ENCODE data around the gene TUBB. TPM values are rescaled to one million over a fixed set of nuclear protein-coding genes. Genes with fewer than 3 reads are reported as not detected.

TUBB gene
- 1,000 to 10,000 TPM; 1,168 to 1,207 TPM for total RNA-seq

DNA sequence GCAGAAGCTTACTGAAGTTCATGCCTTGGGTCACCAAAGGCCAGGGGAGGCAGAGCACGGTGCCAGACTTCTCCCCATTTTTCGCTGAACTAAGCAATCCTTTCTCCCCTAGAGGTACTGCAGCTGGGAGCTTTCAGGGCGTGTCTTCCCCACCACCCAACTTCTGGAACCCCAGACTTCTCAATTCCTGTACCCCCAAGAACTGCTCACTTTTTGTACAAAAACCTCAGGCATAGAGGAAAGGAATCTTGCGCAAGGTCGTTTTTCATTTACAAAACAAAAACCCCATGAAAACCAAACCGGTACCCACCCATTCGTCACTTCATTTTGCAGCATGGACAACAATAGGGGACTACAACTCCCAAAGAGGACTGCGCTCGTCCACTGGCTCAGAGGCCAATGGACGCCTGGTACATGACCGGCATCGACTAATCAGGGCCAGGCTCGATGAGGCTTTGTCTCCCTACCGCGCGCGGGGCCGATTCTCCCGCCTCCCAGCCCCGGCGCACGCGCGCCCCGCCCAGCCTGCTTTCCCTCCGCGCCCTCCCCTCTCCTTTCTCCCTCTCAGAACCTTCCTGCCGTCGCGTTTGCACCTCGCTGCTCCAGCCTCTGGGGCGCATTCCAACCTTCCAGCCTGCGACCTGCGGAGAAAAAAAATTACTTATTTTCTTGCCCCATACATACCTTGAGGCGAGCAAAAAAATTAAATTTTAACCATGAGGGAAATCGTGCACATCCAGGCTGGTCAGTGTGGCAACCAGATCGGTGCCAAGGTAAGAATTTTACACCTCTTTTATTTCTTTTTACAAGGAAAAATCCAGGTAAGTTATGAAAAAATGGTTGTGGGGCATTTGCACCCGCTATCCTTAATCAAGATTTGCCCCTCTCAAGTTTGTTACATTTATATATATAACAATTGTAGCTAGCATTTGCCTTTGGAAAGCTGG is at the start of gene TUBB:
Gene TUBB, plus strand, starts transcription at position 562 of the 947 bp plus-strand sequence. Its CDS starts 155 bp downstream, at position 717.
- H3K9me3 Mint-ChIP-seq, result no peaks in the 10 kb centered on the region
- H3K4me3 Mint-ChIP-seq, result peak within 1 kb of the TSS; percentile 91
- peak within 1 kb of the TSS; percentile 93 for H3K27ac Mint-ChIP-seq
- H3K36me3 Mint-ChIP-seq, result peaks cover 64% of the 10 kb centered on the region
- peak; percentile 70 for ATAC-seq (ENCODE audit: low read depth)
- H3K4me1 Mint-ChIP-seq, result peaks cover 48% of the 10 kb centered on the region
- H3K27me3 Mint-ChIP-seq, result no peaks in the 10 kb centered on the region
- POLR2A ChIA-PET, result interaction anchor here (0.5 to 11.0 kb wide), 13 partner anchors 8 to 119 kb away, joined by 3 to 512 read pairs (median 6); partner anchors contain the start of genes DHX16, IER3, MRPS18B and NRM
- peak; percentile 95 for DNase-seq

DNA sequence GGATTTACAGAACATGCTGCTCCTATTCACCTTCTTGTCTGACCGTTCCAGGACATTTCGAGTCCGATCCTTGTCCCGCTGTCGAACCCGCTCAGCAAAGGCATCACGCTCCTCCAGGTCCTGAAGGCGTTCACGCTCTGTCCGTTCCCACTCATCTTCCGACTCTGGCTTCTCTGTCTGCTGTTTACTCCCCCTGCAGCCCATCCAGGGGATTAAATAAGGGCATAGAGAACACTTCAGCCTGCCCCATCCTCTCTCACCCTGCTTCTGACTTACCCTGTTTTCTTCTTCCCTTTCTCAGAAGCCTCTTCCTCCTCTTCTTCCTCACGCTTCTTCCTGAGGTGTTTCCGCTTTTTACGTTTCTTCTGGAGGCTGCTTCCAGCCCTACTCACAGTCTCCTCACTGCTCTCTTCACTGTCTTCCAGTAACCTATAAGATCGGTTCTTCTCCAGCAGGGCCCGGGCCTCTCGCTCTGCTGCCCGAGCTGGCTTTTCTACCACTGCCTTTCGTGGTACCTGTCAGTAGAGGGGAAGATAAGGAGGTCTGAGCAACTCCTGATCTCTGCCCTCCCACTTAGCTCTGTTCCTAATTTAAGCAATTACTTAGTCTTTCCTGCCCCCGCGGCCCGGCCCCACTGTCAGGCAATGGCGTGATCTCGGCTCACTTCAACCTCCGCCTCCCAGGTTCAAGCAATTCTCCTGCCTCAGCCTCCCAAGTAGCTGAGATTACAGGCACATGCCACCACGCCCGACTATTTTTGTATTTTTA is 49.2 kb upstream of the TUBB start:
- no peaks in the 10 kb centered on the region for H3K27me3 Mint-ChIP-seq
- peaks cover 25% of the 10 kb centered on the region for H3K4me1 Mint-ChIP-seq
- DNase-seq (no peak), ATAC-seq (ENCODE audit: low read depth) (no peak)
- H3K27ac Mint-ChIP-seq, result no peak overlapping the region
- no peaks in the 10 kb centered on the region for H3K9me3 Mint-ChIP-seq
- POLR2A ChIA-PET, result interaction anchor here (0.9 to 16.6 kb wide), 3 partner anchors 51 to 56 kb away, joined by 4 to 512 read pairs (median 15); partner anchors contain the start of genes MDC1, MRPS18B, PPP1R10 and TUBB
- H3K4me3 Mint-ChIP-seq, result peak overlapping the region; percentile 78
- peaks cover 11% of the 10 kb centered on the region for H3K36me3 Mint-ChIP-seq

DNA sequence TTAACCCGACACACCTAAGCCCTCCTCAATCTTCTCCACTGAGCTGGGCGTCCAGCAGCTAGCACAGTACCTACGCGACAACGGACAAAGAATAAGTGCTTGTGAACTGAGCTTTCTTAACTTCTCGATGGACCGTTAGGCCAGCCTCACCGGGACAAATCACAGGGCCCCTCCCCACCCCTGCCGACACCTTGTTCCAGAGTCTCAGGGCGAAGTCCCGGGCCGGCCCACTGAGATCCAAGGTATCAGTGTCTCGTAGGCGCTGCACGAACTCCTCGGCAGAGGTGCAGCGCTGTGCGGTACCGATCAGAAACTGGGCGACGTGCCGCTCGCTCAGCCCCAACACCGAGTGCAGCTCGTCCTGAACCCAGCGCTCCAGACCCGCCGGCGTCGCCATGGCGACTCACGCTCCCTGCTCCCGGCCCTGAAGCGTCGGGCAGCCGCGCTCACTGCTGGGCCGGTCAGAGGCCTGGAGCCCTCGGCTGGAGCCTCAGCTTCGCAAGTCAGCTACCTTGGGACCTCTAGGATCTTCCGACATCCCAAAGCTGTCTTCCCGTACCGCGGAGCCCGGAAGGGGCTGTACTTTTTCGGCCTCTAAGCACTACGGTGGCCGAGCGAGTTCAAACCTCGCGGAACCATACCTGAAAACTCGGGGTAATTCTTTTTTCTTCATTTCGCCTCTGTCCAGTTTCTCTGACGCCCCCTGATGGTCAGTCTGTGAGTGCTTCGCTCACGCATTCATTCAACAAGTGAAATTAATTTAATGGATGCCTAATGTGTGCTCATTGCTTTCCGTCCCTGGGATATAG is 47.5 kb upstream of the TUBB start, which contains the start of gene DHX16:
Gene DHX16, minus strand, starts transcription at position 562 of the 809 bp plus-strand sequence. Its CDS starts 165 bp downstream, at position 397.
- POLR2A ChIA-PET, result interaction anchor here (0.7 to 16.6 kb wide), 18 partner anchors 11 to 212 kb away, joined by 3 to 512 read pairs (median 4); partner anchors contain the start of genes ABCF1, ATAT1, DDR1 and GNL1
- no peaks in the 10 kb centered on the region for H3K27me3 Mint-ChIP-seq

DNA sequence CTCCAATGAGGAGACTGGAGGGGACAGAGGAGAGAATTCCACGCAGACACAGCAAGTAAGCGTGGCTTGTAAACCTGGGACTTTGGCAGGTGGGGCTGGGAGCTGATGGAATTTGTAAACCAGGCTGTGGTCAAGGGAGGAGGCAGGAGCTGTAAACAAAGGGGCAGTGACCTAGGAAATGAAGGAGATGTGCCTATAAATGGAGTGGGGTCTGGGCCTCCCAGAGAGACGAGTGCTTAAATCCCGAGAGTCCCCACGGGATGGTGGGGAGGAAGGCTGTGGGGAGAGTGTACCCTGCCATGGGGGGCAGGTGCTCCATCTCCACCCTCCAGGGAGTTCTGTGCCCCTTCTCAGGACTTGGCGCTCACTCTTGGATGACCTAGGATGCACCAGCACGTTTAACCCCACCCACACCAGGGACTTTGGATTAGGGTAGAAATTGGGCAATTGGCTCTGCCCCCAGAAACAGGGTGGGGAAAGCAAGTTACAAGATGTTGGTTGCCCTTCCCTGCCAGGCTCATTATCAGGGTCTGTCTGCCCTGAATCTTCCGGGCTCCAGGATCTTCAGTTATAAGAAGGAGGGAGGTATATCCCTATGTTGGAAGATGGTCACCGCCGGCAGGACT is 43.4 kb upstream of the TUBB start:
- Mint-ChIP-seq H3K9me3 (no peaks in the 10 kb centered on the region), H3K27me3 (no peaks in the 10 kb centered on the region), H3K4me1 (peaks cover 29% of the 10 kb centered on the region), H3K4me3 (peak overlapping the region; percentile 19), H3K27ac (peak overlapping the region; percentile 61), H3K36me3 (peaks cover 47% of the 10 kb centered on the region)
- ATAC-seq (ENCODE audit: low read depth), result no peak
- DNase-seq, result no peak
- POLR2A ChIA-PET, result interaction anchor here (0.6 to 16.6 kb wide), 6 partner anchors 8 to 62 kb away, joined by 3 to 512 read pairs (median 5); partner anchors contain the start of genes MDC1 and TUBB

More for the DNA sequence above, 47.5 kb upstream of the TUBB start, which contains the start of gene DHX16:
- peaks cover 21% of the 10 kb centered on the region for H3K36me3 Mint-ChIP-seq
- peak within 1 kb of the TSS; percentile 75 for H3K27ac Mint-ChIP-seq
- peaks cover 28% of the 10 kb centered on the region for H3K4me1 Mint-ChIP-seq
- DNase-seq (peak; percentile 89), ATAC-seq (ENCODE audit: low read depth) (peak; percentile 83)
- peak within 1 kb of the TSS; percentile 78 for H3K4me3 Mint-ChIP-seq
- no peaks in the 10 kb centered on the region for H3K9me3 Mint-ChIP-seq

DNA sequence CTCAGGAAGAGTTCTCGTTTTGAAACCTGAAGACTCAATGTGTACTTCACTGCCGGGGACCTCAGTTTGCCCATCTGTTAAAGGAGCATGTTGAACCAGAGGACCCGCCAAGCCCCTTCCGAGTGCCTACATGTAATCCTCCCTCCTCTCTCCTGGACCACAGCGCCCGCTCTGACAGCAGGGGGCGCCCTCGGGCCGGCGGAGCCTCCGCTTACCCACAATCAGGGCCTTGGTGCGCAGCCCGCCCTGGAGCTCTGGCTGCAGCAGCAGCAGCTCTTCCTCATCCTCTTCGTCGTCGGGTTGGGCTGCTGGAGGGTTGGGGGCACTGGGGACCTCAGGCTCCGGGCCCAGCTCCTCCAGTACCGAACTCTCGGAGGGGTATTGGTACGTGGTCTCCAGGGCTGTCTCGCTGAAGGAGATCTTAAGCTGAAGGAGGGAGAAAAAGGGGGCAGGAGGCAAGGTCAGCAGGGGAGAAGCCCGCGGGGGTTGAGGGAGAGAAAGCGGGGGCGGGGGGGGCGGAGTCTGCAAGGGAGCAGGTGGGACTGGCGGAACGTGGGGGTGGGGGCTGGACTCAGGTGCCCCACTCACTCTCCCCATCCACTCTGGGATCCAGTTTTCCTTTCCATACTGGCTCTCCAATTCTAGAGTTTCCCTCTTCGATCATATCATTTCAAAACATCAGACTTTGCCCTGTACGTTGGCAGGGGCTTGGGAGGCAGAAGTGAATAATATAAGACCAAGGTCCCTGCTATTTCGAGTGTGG is 41.0 kb upstream of the TUBB start:
- peak overlapping the region; percentile 91 for H3K4me3 Mint-ChIP-seq
- peaks cover 68% of the 10 kb centered on the region for H3K36me3 Mint-ChIP-seq
- ATAC-seq (ENCODE audit: low read depth) (peak; percentile 42), DNase-seq (peak; percentile 98)
- peaks cover 24% of the 10 kb centered on the region for H3K4me1 Mint-ChIP-seq
- no peaks in the 10 kb centered on the region for H3K27me3 Mint-ChIP-seq
- POLR2A ChIA-PET, result interaction anchor here (0.7 to 16.6 kb wide), 16 partner anchors 9 to 199 kb away, joined by 3 to 512 read pairs (median 5); partner anchors contain the start of genes ATAT1, MDC1, MRPS18B and NRM
- peak overlapping the region; percentile 99 for H3K27ac Mint-ChIP-seq
- no peaks in the 10 kb centered on the region for H3K9me3 Mint-ChIP-seq

DNA sequence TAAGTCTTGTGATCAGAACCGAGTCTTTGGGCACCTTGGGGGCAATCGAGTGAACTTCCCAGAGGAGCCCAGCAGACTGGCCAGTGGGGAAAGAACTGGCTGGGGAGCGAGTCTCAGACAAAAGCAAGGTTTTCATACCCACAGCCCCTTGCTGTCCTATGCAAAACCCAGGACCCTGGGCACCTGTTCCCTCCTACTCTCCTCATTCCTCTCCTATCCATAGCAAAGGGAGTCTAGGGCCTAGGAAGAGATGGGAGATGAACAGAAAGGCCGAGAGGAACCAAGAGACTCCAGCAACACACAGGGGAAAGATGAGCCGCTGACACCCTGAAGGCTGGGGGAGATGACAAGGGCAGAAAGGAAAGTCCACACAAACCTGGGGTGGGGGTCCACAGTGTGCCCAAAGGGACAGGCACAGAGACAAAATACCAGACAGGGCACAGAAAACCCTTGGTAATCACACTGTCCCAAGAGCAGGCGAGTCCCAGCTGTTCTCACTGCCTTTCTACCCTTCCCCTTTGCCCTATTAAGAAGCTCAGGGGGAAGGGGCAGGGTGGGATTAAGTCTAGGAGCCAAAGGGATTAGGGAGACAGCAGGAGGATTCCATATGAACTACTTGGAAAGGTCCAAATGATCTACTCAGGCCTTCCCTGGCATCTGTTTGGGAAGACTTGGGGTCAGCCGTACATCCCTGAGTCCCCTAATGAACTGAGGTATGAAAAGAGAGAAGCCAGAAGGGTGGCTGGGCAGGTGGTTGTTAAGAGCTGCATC is 40.2 kb upstream of the TUBB start:
- H3K4me3 Mint-ChIP-seq, result peak overlapping the region; percentile 91
- H3K27ac Mint-ChIP-seq, result peak overlapping the region; percentile 99
- peaks cover 25% of the 10 kb centered on the region for H3K4me1 Mint-ChIP-seq
- POLR2A ChIA-PET, result interaction anchor here (0.7 to 16.6 kb wide), 9 partner anchors 10 to 150 kb away, joined by 3 to 512 read pairs (median 13); partner anchors contain the start of genes MDC1, MRPS18B, NRM and TUBB
- no peak for ATAC-seq (ENCODE audit: low read depth)
- no peak for DNase-seq
- H3K27me3 Mint-ChIP-seq, result no peaks in the 10 kb centered on the region
- no peaks in the 10 kb centered on the region for H3K9me3 Mint-ChIP-seq
- peaks cover 70% of the 10 kb centered on the region for H3K36me3 Mint-ChIP-seq

DNA sequence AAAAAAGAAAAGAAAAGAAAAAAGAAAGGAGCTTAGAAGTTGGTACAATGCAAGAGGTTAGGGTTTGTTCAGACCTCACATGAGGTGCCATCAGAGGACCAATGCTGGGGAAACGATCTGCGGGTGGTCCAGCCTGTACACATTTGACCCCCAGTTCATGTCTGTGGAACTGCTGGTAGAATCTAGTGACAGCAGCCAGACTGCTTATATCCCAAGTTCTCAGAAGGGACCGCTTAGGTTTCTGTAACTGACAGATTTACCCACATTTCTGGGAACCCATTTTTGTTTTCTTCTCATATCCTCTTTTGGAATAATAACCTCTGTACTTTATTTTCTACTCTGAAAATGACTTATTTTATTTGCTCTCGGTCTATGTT is 38.4 kb upstream of the TUBB start:
- DNase-seq, result no peak
- peaks cover 76% of the 10 kb centered on the region for H3K36me3 Mint-ChIP-seq
- H3K27ac Mint-ChIP-seq, result peak overlapping the region; percentile 99
- H3K27me3 Mint-ChIP-seq, result no peaks in the 10 kb centered on the region
- H3K4me3 Mint-ChIP-seq, result peak overlapping the region; percentile 91
- H3K9me3 Mint-ChIP-seq, result no peaks in the 10 kb centered on the region
- ATAC-seq (ENCODE audit: low read depth), result no peak
- H3K4me1 Mint-ChIP-seq, result peaks cover 23% of the 10 kb centered on the region
- POLR2A ChIA-PET, result interaction anchor here (0.8 to 16.6 kb wide), 8 partner anchors 9 to 189 kb away, joined by 3 to 512 read pairs (median 40); partner anchors contain the start of genes MDC1, MRPS18B, NRM and PPP1R10

DNA sequence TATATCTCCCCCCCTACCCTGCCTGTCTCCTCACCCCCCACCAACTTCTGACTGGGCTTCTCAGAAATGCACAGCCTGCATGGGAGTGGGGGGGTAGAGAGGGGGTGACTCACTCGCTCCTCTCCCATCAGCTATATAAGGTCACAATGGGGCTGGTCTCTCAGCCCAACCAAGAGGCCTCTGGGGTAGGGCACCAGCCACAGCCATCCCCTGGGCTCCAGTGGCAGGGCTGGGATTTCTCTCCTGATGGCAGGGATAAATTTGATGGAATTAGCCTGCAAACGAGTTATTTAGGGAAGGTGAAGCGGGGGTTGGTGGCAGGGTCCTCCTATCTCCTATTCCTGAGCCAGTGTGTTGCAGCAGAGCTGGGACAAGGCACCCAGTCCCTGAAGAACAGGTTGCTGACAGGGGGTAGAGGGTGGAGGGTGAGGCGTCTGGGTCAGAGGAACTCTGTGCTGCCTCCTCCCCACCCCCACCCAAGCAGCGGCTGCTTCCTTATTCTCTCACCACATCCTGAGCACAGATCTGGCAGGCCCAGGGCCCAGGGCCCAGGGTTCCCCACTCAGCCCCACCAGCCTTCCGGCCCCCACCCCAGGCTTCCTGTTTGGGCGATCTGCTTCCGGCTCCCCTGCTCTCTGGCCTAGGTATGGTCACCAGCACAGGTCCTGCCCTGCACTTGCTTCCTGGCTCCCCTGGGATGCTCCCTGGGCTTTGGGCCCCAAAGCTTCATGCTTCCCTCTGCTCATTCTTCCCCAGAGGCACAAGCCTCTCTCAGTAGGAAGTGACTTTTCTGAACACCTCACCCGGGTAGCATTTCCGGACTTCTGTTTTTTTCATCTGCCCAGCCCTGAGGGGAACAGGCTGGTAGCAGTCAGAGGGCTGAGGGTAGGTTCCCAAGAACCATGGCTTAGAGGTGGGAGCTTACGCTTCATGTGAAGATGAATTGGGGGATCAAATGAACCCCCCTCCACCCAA is 37.7 kb upstream of the TUBB start:
- peaks cover 20% of the 10 kb centered on the region for H3K4me1 Mint-ChIP-seq
- H3K9me3 Mint-ChIP-seq, result no peaks in the 10 kb centered on the region
- H3K4me3 Mint-ChIP-seq, result peak overlapping the region; percentile 91
- DNase-seq (peak; percentile 88), ATAC-seq (ENCODE audit: low read depth) (peak; percentile 64)
- POLR2A ChIA-PET, result interaction anchor here (0.8 to 16.6 kb wide), 10 partner anchors 9 to 190 kb away, joined by 3 to 512 read pairs (median 20); partner anchors contain the start of genes IER3, MDC1, MRPS18B and NRM
- H3K36me3 Mint-ChIP-seq, result peaks cover 73% of the 10 kb centered on the region
- no peaks in the 10 kb centered on the region for H3K27me3 Mint-ChIP-seq
- peak overlapping the region; percentile 99 for H3K27ac Mint-ChIP-seq

DNA sequence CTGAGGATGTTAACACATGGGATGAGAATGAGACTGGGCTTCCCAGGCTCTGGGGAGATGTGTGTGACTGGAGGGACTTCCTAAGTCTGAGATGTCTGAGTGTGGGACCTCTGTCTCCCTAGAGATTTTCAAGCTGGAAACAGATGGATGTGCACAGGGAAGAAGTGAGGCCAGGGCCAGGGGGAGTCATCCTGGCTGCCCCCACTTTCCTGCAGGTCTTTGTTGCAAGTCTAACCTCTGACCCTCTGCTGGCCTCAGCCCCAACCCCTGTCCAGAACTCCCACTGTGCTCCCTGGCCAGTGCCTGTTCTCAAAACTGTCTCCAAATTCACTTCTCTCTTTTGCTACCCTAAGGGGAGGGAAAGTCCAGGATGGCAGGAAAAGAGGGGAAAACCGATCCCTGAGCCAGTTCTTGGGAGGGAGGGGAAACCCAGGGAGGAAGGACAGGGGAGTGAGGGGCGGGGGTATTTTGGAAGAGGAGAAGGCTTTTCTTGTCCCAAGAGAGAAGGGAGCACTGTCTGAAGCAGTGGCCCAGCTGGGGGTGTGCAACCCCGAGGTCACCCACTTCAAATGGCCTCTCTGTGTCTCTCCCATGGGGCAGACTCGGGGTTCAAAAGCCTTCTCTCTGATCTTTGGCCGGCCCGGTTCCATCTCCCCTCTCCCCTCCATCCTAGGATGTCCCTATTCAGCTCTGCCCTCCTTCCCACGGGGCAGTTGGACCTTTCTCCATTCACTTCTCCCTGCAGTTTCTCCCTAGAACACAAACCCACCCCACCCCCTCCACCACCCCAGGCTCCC is 36.8 kb upstream of the TUBB start:
- H3K27me3 Mint-ChIP-seq, result no peaks in the 10 kb centered on the region
- H3K4me1 Mint-ChIP-seq, result peaks cover 28% of the 10 kb centered on the region
- H3K27ac Mint-ChIP-seq, result peak overlapping the region; percentile 99
- DNase-seq (peak; percentile 51), ATAC-seq (ENCODE audit: low read depth) (no peak)
- H3K9me3 Mint-ChIP-seq, result no peaks in the 10 kb centered on the region
- peak overlapping the region; percentile 91 for H3K4me3 Mint-ChIP-seq
- H3K36me3 Mint-ChIP-seq, result peaks cover 70% of the 10 kb centered on the region
- POLR2A ChIA-PET, result interaction anchor here (0.7 to 16.6 kb wide), 11 partner anchors 7 to 68 kb away, joined by 3 to 512 read pairs (median 13); partner anchors contain the start of genes DHX16, IER3, MDC1 and MRPS18B

Measured in activated naive CD8-positive, alpha-beta T cell treated with anti-CD3 and anti-CD28 coated beads, Interleukin-2, amount 10 ng/mL, durations not matched to agents 7 days and 5 days (primary cell).